Neural progenitor cell (in vitro differentiated cells): Measurements from ENCODE around the gene METTL25B. TPM values are rescaled to one million over a fixed set of nuclear protein-coding genes. Genes with fewer than 3 reads are reported as not detected.
A peak's percentile ranks its signal among the peaks of the same experiment; 100 is the strongest.

ENCODE experiments used
- DNase-seq: peaks from one replicate; pipeline ENCODE4 v3.0.0-alpha.2; 2016; ENCODE audit warnings: low spot score
- H2AFZ ChIP-seq: fragments of 200-600 bp; sonication (generic); replicated peaks from 2 replicates; pipeline ENCODE4 v1.6.1; 2016; ENCODE audit warnings: antibody characterized with exemption
- H3F3A ChIP-seq: fragments of 200-600 bp; sonication (generic); 2 replicates; pipeline ENCODE4 v1.6.1; 2016; ENCODE audit warnings: antibody characterized with exemption, low read depth
- H3K27ac ChIP-seq: fragments of 200-600 bp; sonication (generic); 2 replicates; pipeline ENCODE4 v1.5.1; 2016; ENCODE audit warnings: mild to moderate bottlenecking
- H3K27me3 ChIP-seq: fragments of 200-600 bp; sonication (generic); 2 replicates; pipeline ENCODE4 v1.6.1; 2016; ENCODE audit warnings: mild to moderate bottlenecking, moderate library complexity
- H3K36me3 ChIP-seq: fragments of 200-600 bp; sonication (generic); 2 replicates; pipeline ENCODE4 v1.5.1; 2016
- H3K4me1 ChIP-seq: fragments of 200-600 bp; sonication (generic); 2 replicates; pipeline ENCODE4 v1.6.1; 2016; ENCODE audit warnings: mixed run types
- H3K4me2 ChIP-seq: fragments of 200-600 bp; sonication (generic); 2 replicates; pipeline ENCODE4 v1.6.1; 2016
- H3K4me3 ChIP-seq: fragments of 200-600 bp; sonication (generic); 2 replicates; pipeline ENCODE4 v1.5.1; 2016
- H3K79me2 ChIP-seq: fragments of 200-600 bp; sonication (generic); 2 replicates; pipeline ENCODE4 v1.6.1; 2016; ENCODE audit warnings: low read depth
- H3K9ac ChIP-seq: fragments of 200-600 bp; sonication (generic); 2 replicates; pipeline ENCODE4 v1.6.1; 2016
- H3K9me3 ChIP-seq: fragments of 200-600 bp; sonication (generic); 2 replicates; pipeline ENCODE4 v1.5.1; 2016; ENCODE audit warnings: low read depth
- H4K20me1 ChIP-seq: fragments of 200-600 bp; sonication (generic); 2 replicates; pipeline ENCODE4 v1.6.1; 2016; ENCODE audit warnings: low read depth
- H3K27ac Mint-ChIP-seq: 3 replicates; pipeline ENCODE4 v1.8.0; 2021; ENCODE audit warnings: mixed read lengths
- H3K27me3 Mint-ChIP-seq: 2 replicates; pipeline ENCODE4 v1.8.0; 2022; ENCODE audit warnings: low read depth, mild to moderate bottlenecking, inconsistent platforms, moderate library complexity, mixed read lengths; ENCODE audit not compliant: insufficient read depth
- H3K36me3 Mint-ChIP-seq: 3 replicates; pipeline ENCODE4 v1.8.0; 2021; ENCODE audit warnings: mixed read lengths
- H3K4me1 Mint-ChIP-seq: 3 replicates; pipeline ENCODE4 v1.8.0; 2021; ENCODE audit warnings: mixed read lengths
- H3K4me3 Mint-ChIP-seq: 3 replicates; pipeline ENCODE4 v1.8.0; 2021; ENCODE audit warnings: mild to moderate bottlenecking, moderate library complexity, mixed read lengths
- H3K9me3 Mint-ChIP-seq: 3 replicates; pipeline ENCODE4 v1.8.0; 2020; ENCODE audit warnings: mixed read lengths
- EZH2 ChIP-seq: fragments of 200-600 bp; sonication (generic); IDR thresholded peaks from 2 replicates; pipeline ENCODE4 v1.6.1; 2017; ENCODE audit warnings: antibody characterized with exemption, mild to moderate bottlenecking, moderate library complexity
- EZH2phosphoT487 ChIP-seq: fragments of 200-600 bp; sonication (generic); IDR thresholded peaks from 2 replicates; pipeline ENCODE4 v1.6.1; 2017; ENCODE audit warnings: antibody characterized with exemption
- total RNA-seq: library from RNA; depleted of rRNA; stranded (reverse); fragments of >200 nt; gene quantifications from 2 replicates; pipeline ENCODE4 v1.2.3, GENCODE V29; 2015; ENCODE audit warnings: low replicate concordance
- TF ChIP-seq, protein P1 (sequence below): fragments of 200-600 bp; sonication (generic); IDR thresholded peaks from 2 replicates; pipeline ENCODE4 v1.5.1; 2017; ENCODE audit warnings: antibody characterized with exemption, mild to moderate bottlenecking

The METTL25B gene
- total RNA-seq, 1 donor from 2014 or later: 21.4 TPM

- Histone ChIP-seq H3K4me3 (no peak overlapping the region), H3F3A (peaks cover 12% of the 10 kb centered on the region), H3K9me3 (no peaks in the 10 kb centered on the region), H4K20me1 (peaks cover 89% of the 10 kb centered on the region), H3K79me2 (peaks cover 99% of the 10 kb centered on the region), H3K9ac (no peak overlapping the region), H3K27ac (no peak overlapping the region), H3K4me1 (peaks cover 15% of the 10 kb centered on the region), H3K4me2 (no peak overlapping the region), H2AFZ (no peak overlapping the region), H3K27me3 (no peaks in the 10 kb centered on the region), H3K36me3 (no peaks in the 10 kb centered on the region)
- Mint-ChIP-seq H3K27ac (no peak overlapping the region), H3K36me3 (peaks cover 26% of the 10 kb centered on the region), H3K4me3 (no peak overlapping the region), H3K4me1 (peaks cover 27% of the 10 kb centered on the region), H3K9me3 (no peaks in the 10 kb centered on the region), H3K27me3 (no peaks in the 10 kb centered on the region)
- DNase-seq: no peak
- TF ChIP-seq, protein P1, sequence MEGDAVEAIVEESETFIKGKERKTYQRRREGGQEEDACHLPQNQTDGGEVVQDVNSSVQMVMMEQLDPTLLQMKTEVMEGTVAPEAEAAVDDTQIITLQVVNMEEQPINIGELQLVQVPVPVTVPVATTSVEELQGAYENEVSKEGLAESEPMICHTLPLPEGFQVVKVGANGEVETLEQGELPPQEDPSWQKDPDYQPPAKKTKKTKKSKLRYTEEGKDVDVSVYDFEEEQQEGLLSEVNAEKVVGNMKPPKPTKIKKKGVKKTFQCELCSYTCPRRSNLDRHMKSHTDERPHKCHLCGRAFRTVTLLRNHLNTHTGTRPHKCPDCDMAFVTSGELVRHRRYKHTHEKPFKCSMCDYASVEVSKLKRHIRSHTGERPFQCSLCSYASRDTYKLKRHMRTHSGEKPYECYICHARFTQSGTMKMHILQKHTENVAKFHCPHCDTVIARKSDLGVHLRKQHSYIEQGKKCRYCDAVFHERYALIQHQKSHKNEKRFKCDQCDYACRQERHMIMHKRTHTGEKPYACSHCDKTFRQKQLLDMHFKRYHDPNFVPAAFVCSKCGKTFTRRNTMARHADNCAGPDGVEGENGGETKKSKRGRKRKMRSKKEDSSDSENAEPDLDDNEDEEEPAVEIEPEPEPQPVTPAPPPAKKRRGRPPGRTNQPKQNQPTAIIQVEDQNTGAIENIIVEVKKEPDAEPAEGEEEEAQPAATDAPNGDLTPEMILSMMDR: peak; percentile 11
- TF ChIP-seq EZH2: no peak
These were observed 45.3 kb downstream of the METTL25B start for GRCh38 chr1:156773607-156774006.

GRCh38 chr1:156775799-156776198 is 47.5 kb downstream of the METTL25B start:
- no peak overlapping the region for H3K27ac Mint-ChIP-seq
- no peaks in the 10 kb centered on the region for H3K9me3 ChIP-seq
- no peak overlapping the region for H3K27ac ChIP-seq
- H3K79me2 ChIP-seq: peaks cover 99% of the 10 kb centered on the region
- H3K4me3 ChIP-seq: no peak overlapping the region
- peaks cover 22% of the 10 kb centered on the region for H3K36me3 Mint-ChIP-seq
- H3K4me1 Mint-ChIP-seq: peaks cover 14% of the 10 kb centered on the region
- no peaks in the 10 kb centered on the region for H3K9me3 Mint-ChIP-seq
- no peak overlapping the region for H2AFZ ChIP-seq
- no peak for DNase-seq
- no peaks in the 10 kb centered on the region for H3K27me3 ChIP-seq
- H3K4me2 ChIP-seq: no peak overlapping the region
- H3F3A ChIP-seq: peaks cover 7% of the 10 kb centered on the region
- no peaks in the 10 kb centered on the region for H3K27me3 Mint-ChIP-seq
- H3K9ac ChIP-seq: no peak overlapping the region
- TF ChIP-seq EZH2phosphoT487 (no peak), EZH2 (no peak)
- TF ChIP-seq, protein P1: no peak
- H4K20me1 ChIP-seq: peaks cover 79% of the 10 kb centered on the region
- no peaks in the 10 kb centered on the region for H3K4me1 ChIP-seq
- H3K4me3 Mint-ChIP-seq: no peak overlapping the region
- no peaks in the 10 kb centered on the region for H3K36me3 ChIP-seq

DNA sequence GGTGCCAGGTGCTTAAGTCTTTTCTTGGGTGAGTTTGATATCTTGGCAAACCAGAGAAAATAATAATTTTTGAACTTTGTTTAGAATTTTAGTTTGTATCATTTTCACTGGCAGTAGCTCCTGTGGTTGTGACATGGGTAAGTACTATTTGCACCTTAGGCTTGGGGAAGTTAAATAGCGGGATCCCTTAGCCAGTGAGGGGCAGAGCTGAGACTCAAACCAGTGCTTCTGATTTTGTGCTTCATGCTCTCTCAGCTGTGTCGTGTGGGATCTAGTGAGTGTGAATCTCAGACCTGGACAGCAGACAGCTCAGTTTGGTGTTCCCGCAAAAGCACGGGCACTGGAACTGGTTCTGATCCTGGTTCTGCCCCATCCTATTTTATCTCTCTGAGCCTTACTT is 48.7 kb downstream of the METTL25B start:
- no peak overlapping the region for H3K4me2 ChIP-seq
- no peak overlapping the region for H3K27ac Mint-ChIP-seq
- H3K27me3 Mint-ChIP-seq: no peaks in the 10 kb centered on the region
- no peak overlapping the region for H3K4me3 ChIP-seq
- no peak overlapping the region for H2AFZ ChIP-seq
- no peaks in the 10 kb centered on the region for H3K9me3 Mint-ChIP-seq
- peaks cover 7% of the 10 kb centered on the region for H3F3A ChIP-seq
- no peaks in the 10 kb centered on the region for H3K36me3 ChIP-seq
- no peak for DNase-seq
- no peaks in the 10 kb centered on the region for H3K9me3 ChIP-seq
- TF ChIP-seq EZH2 (no peak), EZH2phosphoT487 (no peak)
- TF ChIP-seq, protein P1: no peak
- no peaks in the 10 kb centered on the region for H3K27me3 ChIP-seq
- no peak overlapping the region for H3K27ac ChIP-seq
- peaks cover 22% of the 10 kb centered on the region for H3K36me3 Mint-ChIP-seq
- H3K4me1 ChIP-seq: no peaks in the 10 kb centered on the region
- H3K4me3 Mint-ChIP-seq: no peak overlapping the region
- peaks cover 8% of the 10 kb centered on the region for H3K4me1 Mint-ChIP-seq
- H3K79me2 ChIP-seq: peaks cover 99% of the 10 kb centered on the region
- peaks cover 77% of the 10 kb centered on the region for H4K20me1 ChIP-seq
- H3K9ac ChIP-seq: peak overlapping the region; percentile 1
